ENCODE results near the gene ADH6.
"Not testable (repeated sequence)": the region's sequence is repeated elsewhere in the genome, so short reads cannot be mapped to it uniquely, and the experiment has no call there.

ADH6 gene

DNA sequence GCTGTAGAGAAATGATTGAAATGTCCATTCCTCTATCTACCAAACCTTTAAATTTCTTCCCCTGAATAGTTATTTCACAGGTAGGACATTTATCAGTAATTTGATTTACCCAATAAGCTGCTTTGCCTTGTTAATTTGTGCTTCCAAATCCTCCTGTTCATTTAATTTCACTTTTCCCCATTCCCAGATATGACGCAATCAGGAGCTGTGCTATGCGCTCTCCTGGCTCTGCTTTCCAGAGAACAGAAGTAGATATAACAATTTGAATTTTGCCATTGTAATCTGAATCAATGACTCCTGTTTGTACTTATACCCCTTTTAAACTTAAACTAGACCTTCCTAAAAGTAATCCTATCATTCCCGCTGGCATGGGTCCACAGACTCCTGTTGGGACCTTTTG lies 29.1 kb downstream of the ADH6 start:
- DNase-seq = not testable (repeated sequence)

DNA sequence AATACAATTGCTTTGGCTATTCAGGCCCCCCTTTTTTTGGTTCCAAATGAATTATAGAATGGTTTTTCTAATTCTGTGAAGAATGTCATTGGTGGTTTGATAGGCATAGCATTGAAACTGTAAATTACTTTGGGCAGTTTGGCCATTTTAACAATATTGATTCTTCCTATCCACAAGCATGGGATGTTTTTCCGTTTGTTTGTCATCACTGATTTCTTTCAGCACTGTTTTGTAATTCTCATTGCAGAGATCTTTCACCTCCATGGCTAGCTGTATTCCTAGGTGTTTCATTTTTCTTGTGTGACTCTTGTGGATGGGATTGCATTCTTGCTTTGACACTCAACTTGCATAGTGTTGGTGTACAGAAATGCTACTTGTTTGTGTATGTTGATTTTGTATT lies 33.0 kb downstream of the ADH6 start:
- no peak for DNase-seq

DNA sequence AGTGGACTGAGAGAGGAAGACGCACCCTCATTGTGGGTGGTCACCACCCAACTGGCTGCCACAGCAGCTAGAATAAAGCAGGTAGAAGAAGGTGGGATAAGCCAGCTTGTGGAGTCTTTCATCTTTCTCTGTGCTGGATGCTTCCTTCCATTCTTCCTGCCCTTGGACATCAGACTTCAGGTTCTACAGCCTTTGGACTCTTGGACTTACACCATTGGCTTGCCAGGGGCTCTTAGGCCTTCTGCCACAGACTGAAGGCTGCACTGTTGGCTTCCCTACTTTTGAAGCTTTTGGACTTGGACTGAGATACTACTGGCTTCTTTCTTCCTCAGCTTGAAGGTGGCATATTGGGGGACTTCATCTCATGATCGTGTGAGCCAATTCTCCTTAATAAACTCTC lies 33.5 kb downstream of the ADH6 start:
- DNase-seq = no peak

DNA sequence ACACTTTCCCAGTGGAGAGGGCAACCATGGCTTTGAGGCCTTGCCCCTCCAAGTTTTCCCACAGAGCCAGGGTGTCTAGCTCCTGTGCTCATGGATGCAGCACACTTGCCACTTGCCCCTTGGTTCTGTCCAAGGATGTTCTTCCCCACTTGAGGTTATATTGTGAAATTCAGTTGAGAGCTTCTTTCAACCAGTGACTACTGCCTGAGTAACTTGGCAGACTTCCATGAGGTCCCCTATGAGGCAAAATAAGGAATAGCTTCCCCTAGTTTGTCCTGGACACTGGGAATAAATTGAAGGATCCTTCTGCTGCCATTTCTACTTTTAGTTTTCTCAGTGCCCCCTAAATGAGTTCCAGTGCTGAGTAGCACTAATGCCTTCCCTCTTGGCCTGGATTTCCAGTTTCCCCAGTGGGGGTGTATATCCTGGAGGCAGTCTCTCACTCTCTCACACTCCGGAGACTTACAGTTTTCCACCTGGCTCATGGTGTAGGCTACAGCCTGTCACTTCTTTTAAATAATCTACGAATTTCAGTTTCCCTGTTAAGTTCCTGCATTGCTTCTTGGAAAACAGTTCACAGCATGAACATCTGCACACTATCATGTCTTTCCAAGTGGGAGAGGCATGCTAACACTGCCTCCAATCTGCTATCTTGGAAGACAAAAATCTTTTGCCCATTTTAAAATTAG lies 38.5 kb downstream of the ADH6 start:
- DNase-seq = no peak

DNA sequence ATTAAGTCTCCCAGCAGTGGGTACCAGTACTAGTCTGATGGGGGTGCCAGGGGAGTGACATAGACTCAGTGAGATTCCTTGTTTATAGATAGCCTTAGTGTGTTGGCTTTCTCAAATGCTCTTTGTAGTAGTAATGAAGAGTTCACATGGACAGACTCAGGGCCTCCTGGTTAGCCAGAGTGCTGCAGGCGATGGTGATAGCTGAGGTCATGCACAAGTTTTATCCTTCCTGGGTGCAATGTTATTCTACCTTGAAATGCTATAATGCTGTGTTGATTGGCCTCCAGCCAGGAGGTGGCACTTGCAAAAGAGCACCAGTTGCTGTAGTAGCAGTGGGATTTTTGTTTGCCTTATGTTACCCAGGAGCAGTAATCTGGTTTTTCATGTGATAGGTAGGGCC lies 39.4 kb downstream of the ADH6 start:
- no peak for DNase-seq

DNA sequence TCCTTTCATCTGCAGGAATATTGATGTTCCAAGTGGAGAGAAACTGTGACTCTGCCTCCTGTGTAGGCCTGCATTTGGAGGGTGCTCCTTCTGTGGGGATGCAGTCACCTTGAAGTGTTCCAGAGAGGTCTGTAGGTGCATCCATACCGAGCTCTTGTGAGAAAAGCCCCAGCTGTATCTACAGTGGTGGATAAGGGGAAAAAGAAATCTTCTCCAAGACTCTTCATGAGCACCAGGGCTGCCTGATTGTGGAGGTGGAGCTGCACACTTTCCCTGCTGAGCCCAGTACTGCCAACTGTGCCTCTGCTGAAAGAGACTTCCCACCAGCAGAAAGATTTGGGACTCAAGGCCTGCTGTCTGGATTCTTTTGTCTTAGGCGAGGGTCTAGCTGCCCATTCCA lies 39.9 kb downstream of the ADH6 start:
- no peak for DNase-seq

DNA sequence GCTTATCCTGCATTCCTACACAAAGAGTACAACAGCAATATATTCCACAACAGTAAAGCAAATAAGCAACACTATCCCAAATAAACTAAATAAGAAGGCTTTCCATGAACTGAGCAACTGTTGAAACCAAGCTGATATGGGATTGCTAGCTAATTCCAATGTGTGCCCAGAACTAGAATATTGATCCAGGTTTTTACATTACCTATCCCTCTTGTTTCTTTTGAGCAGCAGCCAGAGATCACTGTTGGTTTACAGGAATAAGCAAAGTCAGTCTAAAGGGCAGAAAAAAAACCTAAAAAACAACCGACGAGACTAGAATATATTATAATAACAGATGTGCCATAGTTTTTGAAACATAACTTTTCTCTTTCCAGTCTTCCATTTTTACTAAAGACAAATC lies 52.5 kb downstream of the ADH6 start:
- no peak for DNase-seq

DNA sequence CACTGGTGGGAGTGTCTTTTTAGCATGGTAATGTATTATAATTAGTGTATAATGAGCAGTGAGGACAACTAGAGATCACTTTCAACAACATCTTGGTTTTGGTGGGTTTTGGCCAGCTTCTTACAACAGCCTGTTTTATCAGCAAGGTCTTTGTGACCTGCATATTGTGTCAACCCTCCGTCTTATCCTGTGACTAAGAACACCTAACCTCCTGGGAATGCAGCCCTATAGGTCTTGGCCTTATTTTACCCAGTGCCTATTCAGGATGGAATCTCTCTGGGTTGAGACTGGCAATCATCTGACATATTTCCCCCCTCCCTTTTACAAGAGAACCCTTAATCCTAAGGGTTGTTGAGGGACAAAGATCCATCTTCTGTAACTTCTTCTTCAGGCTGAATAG lies 53.1 kb downstream of the ADH6 start:
- no peak for DNase-seq

DNA sequence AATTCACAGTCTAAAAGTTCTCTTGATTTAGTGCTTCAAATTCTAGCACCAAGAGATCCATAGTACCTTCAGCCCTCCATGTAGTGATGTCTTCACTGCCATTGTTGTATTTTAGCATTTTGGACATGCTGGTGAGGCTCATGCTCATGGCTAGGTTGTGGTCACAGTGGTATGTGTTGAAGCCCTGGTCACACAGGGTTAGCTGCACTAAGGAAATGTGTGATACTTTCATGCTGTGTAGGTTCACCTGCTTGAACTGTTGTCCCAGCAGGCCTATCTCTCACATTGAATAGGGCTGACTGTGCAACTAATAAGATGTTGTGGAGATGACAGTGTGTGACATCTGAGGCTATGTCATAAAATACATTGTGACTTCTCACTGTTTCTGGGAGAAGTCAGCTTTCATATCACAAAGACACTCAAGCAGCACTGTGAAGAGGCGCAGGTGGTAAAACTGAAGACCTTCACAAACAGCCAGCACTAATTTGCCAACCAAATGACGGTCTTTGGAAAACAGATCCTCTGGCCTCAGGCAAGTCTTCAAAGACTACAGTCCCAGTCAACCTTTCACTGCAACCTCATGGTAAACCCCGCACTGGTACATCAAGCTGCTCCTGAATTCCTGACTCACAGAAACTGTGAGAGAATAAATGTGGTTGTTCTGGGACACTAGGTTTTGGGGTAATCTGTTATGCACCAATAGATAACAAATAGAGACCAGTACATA lies 57.5 kb downstream of the ADH6 start:
- no peak for DNase-seq

DNA sequence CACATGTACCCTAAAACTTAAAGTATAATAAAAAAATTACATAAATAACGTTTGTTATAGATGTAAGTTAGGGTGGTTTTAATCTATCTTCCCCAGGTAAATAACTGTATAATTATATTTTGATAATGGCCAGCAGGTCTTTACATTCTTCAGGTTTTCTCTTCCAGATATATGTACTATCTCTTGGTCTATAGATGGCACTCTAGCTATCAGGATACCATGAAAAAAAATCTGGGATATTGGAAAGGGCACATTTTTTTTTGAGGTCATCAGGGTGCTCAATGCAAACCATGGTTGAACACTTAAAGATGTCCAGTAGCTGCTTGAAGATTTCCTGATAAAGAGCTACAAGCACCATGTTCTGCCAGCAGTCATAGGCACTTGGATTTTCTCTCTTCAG lies 59.3 kb downstream of the ADH6 start:
- no peak for DNase-seq

DNA sequence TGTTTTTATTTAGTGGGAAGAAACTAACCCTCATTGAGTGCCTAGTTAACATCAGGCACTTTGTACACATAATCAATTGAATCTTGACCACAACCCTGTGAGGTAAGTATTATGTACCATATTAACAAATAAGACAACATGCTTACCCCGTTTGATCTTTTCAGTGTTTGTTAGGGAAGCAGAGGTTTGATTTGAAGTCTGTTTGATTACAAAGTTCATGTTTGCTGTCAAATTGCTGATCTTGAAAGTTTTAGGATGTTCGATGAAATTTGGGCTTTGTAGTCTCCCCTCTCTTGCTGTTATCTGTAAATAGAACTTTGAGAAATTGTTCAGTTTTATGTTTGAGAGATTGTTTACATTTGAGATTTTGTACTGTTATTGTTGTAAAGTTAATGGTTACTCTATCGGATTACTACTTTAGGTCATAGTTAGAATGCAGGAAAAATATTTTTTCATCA lies 61.5 kb downstream of the ADH6 start:
- DNase-seq = no peak

DNA sequence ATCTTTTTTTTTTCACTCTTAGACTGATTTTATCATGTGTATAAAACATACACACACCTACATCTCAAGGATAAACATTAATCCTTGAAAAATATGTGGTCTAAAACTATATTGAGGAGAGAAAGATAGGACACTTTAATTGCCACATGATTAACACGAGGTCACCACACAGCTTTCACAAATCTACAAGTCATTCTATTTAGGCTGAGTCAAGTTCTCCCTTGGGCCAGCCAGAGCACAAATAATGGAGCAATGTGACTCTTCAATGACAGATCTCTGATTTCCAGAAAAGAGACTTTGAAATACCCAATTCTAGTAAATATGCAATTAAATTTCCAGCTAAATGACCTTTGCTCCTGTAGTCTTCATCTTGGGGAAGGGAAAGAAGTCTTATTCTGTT lies 62.1 kb downstream of the ADH6 start:
- DNase-seq = no peak

DNA sequence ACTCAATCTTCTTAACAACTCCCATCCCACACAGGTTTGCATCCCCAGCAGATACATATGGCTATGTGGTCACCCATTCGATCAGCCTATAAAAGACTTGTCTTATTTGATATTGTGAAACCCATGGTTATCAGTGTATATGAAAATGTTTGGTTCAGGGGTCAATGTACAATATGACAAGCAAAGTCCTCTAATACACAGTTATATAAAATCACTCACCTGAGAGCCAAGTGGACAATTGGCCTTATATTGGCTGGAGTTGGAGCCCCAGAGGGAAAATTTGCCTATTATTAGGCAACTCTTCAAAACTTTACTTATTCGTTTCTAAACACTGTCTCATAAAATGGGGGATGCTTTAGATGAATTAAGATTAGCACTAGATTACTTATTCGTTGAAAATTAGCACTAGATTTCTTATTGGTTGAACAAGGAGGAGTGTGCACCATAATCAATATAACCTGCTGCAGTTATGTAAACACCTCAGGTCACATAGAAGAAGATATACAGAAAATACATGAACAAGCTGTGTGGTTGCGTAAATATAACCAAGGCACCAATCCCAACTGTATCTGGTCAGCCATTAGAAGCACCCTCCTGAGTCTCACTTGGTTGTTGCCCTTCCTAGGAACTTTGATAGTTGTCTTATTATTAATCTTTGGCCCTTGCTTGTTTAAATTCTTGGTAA lies 64.2 kb downstream of the ADH6 start:
- DNase-seq = no peak
